Suprapubic skin (tissue), 3 donors: ENCODE measurements around the gene NSDHL.

Experiments used
- EP300 ChIP-seq: sonication (generic); formaldehyde crosslinking; IDR thresholded peaks from one replicate; pipeline ENCODE4 v1.6.1; 2017; ENCODE audit warnings: antibody characterized with exemption
- POLR2A ChIP-seq, 2 donors: fragments of 450-650 bp; IDR thresholded peaks; one replicate each; pipeline ENCODE4 v1.6.1; 2017; ENCODE audit warnings: antibody characterized with exemption in 2 of 2, mild to moderate bottlenecking in 2 of 2, moderate library complexity in 2 of 2
- TF ChIP-seq, protein P1 (sequence below), 2 donors: fragments of 200-600 bp in 1 of 2; fragments of 450-650 bp in 1 of 2; sonication (generic) in 1 of 2; IDR thresholded peaks; one replicate each; pipeline ENCODE4 v1.5.1; 2016 to 2019; ENCODE audit warnings: antibody characterized with exemption in 2 of 2, mild to moderate bottlenecking in 1 of 2, moderate library complexity in 1 of 2

DNA sequence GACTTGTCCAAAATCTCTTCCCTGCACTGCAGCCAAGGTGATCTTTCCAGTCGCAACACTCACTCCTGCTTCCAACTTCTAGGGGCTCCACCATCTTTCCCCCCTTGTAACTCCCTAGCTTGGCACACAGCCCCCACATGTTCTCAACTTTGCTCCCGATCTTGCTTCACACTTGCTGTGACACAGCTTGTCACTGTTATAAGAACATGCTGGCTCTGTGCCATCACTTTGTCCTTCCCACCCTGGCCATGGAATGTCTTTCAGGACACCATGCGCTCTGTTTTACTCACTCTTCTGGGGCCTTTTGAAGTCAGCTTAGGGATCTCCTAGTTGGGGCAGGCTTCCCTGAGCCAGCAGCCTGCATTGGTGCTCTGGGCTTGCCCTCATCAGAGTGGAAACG is 2.5 kb downstream of the NSDHL start:
- TF ChIP-seq, protein P1, sequence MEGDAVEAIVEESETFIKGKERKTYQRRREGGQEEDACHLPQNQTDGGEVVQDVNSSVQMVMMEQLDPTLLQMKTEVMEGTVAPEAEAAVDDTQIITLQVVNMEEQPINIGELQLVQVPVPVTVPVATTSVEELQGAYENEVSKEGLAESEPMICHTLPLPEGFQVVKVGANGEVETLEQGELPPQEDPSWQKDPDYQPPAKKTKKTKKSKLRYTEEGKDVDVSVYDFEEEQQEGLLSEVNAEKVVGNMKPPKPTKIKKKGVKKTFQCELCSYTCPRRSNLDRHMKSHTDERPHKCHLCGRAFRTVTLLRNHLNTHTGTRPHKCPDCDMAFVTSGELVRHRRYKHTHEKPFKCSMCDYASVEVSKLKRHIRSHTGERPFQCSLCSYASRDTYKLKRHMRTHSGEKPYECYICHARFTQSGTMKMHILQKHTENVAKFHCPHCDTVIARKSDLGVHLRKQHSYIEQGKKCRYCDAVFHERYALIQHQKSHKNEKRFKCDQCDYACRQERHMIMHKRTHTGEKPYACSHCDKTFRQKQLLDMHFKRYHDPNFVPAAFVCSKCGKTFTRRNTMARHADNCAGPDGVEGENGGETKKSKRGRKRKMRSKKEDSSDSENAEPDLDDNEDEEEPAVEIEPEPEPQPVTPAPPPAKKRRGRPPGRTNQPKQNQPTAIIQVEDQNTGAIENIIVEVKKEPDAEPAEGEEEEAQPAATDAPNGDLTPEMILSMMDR (IDR thresholded peaks at IDR 0.05) = no peak
- TF ChIP-seq POLR2A (IDR thresholded peaks at IDR 0.05) = no peak
- no peak for TF ChIP-seq EP300
